Neuronal stem cell (in vitro differentiated cells): ENCODE data around the gene IL31.

ENCODE experiments used
- DNase-seq: peaks from one replicate; pipeline ENCODE4 v3.0.0-alpha.2; 2013; ENCODE audit warnings: low spot score
- H2AFZ ChIP-seq: one replicate; pipeline ENCODE4 v1.6.1; 2013; ENCODE audit warnings: mild to moderate bottlenecking, low read length, inconsistent platforms
- H2AK5ac ChIP-seq: 2 replicates; pipeline ENCODE4 v1.6.1; 2013; ENCODE audit warnings: low read depth, mild to moderate bottlenecking, inconsistent platforms, low read length, moderate library complexity, mixed read lengths
- H2BK120ac ChIP-seq: 2 replicates; pipeline ENCODE4 v1.6.1; 2013; ENCODE audit warnings: low read depth, mild to moderate bottlenecking, inconsistent platforms, low read length, moderate library complexity, mixed read lengths
- H2BK12ac ChIP-seq: one replicate; pipeline ENCODE4 v1.6.1; 2013; ENCODE audit warnings: low read length, inconsistent platforms
- H2BK15ac ChIP-seq: 2 replicates; pipeline ENCODE4 v1.6.1; 2013; ENCODE audit warnings: mild to moderate bottlenecking, low read length, inconsistent platforms, mixed read lengths
- H2BK5ac ChIP-seq: one replicate; pipeline ENCODE4 v1.6.1; 2013; ENCODE audit warnings: inconsistent platforms, mild to moderate bottlenecking, low read length, moderate library complexity
- H3K14ac ChIP-seq: one replicate; pipeline ENCODE4 v1.6.1; 2013; ENCODE audit warnings: low read length, inconsistent platforms
- H3K18ac ChIP-seq: 2 replicates; pipeline ENCODE4 v1.6.1; 2013; ENCODE audit warnings: low read length, inconsistent platforms
- H3K23ac ChIP-seq: 2 replicates; pipeline ENCODE4 v1.6.1; 2013; ENCODE audit warnings: low read depth, mild to moderate bottlenecking, mixed read lengths, low read length, inconsistent platforms; ENCODE audit not compliant: poor library complexity
- H3K27ac ChIP-seq: replicated peaks from 3 replicates; pipeline ENCODE4 v1.5.1; 2013; ENCODE audit warnings: low read length, inconsistent platforms
- H3K27me3 ChIP-seq, 3 experiments: 2 replicates each; pipeline ENCODE4 v1.6.1; 2013; ENCODE audit warnings: low read length in 3 of 3, mild to moderate bottlenecking in 2 of 3, inconsistent platforms in 1 of 3, low read depth in 1 of 3, mixed read lengths in 1 of 3, moderate library complexity in 1 of 3; ENCODE audit not compliant: control insufficient read depth in 3 of 3, insufficient read depth in 3 of 3
- H3K36me3 ChIP-seq, 2 donors: replicated peaks in 1 of 2; 2 replicates each; pipeline ENCODE4 v1.6.1; 2013; ENCODE audit warnings: low read length in 2 of 2; ENCODE audit not compliant: control insufficient read depth in 2 of 2, insufficient read depth in 2 of 2
- H3K4ac ChIP-seq: 2 replicates; pipeline ENCODE4 v1.6.1; 2013; ENCODE audit warnings: inconsistent platforms, mild to moderate bottlenecking, low read length, moderate library complexity
- H3K4me1 ChIP-seq, 2 donors: 1 replicate in 1 of 2; 2 replicates in 1 of 2; pipeline ENCODE4 v1.6.1; 2013; ENCODE audit warnings: low read length in 2 of 2, low read depth in 1 of 2; ENCODE audit not compliant: control insufficient read depth in 2 of 2, insufficient read depth in 1 of 2
- H3K4me2 ChIP-seq: one replicate; pipeline ENCODE4 v1.6.1; 2013; ENCODE audit warnings: mild to moderate bottlenecking, low read length, inconsistent platforms; ENCODE audit not compliant: insufficient read depth, poor library complexity, severe bottlenecking
- H3K4me3 ChIP-seq, 2 donors: 2 replicates each; pipeline ENCODE4 v1.5.1; 2013; ENCODE audit warnings: low read length in 2 of 2, mild to moderate bottlenecking in 2 of 2, inconsistent platforms in 1 of 2, moderate library complexity in 1 of 2
- H3K79me1 ChIP-seq: one replicate; pipeline ENCODE4 v1.6.1; 2013; ENCODE audit warnings: low read depth, mild to moderate bottlenecking, inconsistent platforms, low read length, moderate library complexity
- H3K9ac ChIP-seq: one replicate; pipeline ENCODE4 v1.6.1; 2013; ENCODE audit warnings: mild to moderate bottlenecking, low read depth, low read length, inconsistent platforms; ENCODE audit not compliant: poor library complexity
- H3K9me3 ChIP-seq, 2 donors: replicated peaks in 1 of 2; 2 replicates each; pipeline versions ENCODE3 to v1.6.1; 2013; ENCODE audit warnings: low read length in 2 of 2, mild to moderate bottlenecking in 2 of 2, inconsistent platforms in 1 of 2, low read depth in 1 of 2, mixed read lengths in 1 of 2, moderate library complexity in 1 of 2; ENCODE audit not compliant: control insufficient read depth in 2 of 2, insufficient read depth in 1 of 2
- H4K8ac ChIP-seq: one replicate; pipeline ENCODE4 v1.6.1; 2013; ENCODE audit warnings: low read depth, mild to moderate bottlenecking, inconsistent platforms, low read length, moderate library complexity
- H4K91ac ChIP-seq: one replicate; pipeline ENCODE4 v1.6.1; 2013; ENCODE audit warnings: low read length, low read depth, mild to moderate bottlenecking, inconsistent platforms; ENCODE audit not compliant: poor library complexity
- WGBS, 2 donors: extraction: QIAGEN DNeasy Blood & Tissue Kit; methylation state at CpG; one replicate each; pipeline ENCODE4 v1.1.7; 2013; ENCODE audit warnings: missing lambda C conversion rate in 2 of 2, mixed read lengths in 1 of 2; ENCODE audit not compliant: insufficient read length in 2 of 2, insufficient replicate concordance in 1 of 2; ENCODE audit errors: extremely low coverage in 2 of 2; 5-methylcytosine and 5-hydroxymethylcytosine counted together

The IL31 gene

GRCh38 chr12:122125452-122126341 is 48.3 kb downstream of the IL31 start:
- WGBS, 2 donors, result no CpG with 5 or more reads among the region's 13 CpGs

GRCh38 chr12:122124370-122124769 is 49.7 kb downstream of the IL31 start:
- Histone ChIP-seq H3K23ac (no peak overlapping the region), H3K9ac (no peak overlapping the region), H3K14ac (no peak overlapping the region), H3K4ac (no peak overlapping the region), H2BK15ac (no peak overlapping the region), H3K27ac (no peak overlapping the region), H4K8ac (no peak overlapping the region), H3K79me1 (no peaks in the 10 kb centered on the region), H3K4me2 (no peak overlapping the region), H3K4me3 (no peak overlapping the region), H3K4me1 (peaks cover 4 to 6% of the 10 kb centered on the region in 2 donors), H2AK5ac (no peak overlapping the region), H4K91ac (no peak overlapping the region), H2BK5ac (no peak overlapping the region), H3K27me3 (no peaks in the 10 kb centered on the region), H3K9me3 (no peaks in the 10 kb centered on the region), H2BK12ac (no peak overlapping the region), H2AFZ (no peak overlapping the region), H3K36me3 (peaks cover 2 to 25% of the 10 kb centered on the region in 2 donors), H2BK120ac (no peak overlapping the region), H3K18ac (no peak overlapping the region)
- DNase-seq, result no peak
- WGBS, 2 donors, result no CpG with 5 or more reads among the region's 14 CpGs

More at GRCh38 chr12:122125452-122126341, 48.3 kb downstream of the IL31 start:
- H2BK12ac ChIP-seq, result no peak overlapping the region
- peaks cover 3 to 4% of the 10 kb centered on the region in 2 donors for H3K4me1 ChIP-seq
- H3K4me2 ChIP-seq, result no peak overlapping the region
- no peak overlapping the region for H3K4ac ChIP-seq
- peak overlapping the region; percentile 54 for H3K9ac ChIP-seq
- H2BK120ac ChIP-seq, result no peak overlapping the region
- no peaks in the 10 kb centered on the region for H3K79me1 ChIP-seq
- H3K9me3 ChIP-seq, result no peaks in the 10 kb centered on the region
- no peak overlapping the region for H3K23ac ChIP-seq
- no peak overlapping the region for H4K91ac ChIP-seq
- H2AFZ ChIP-seq, result no peak overlapping the region
- no peak overlapping the region for H3K4me3 ChIP-seq
- no peak overlapping the region for H3K18ac ChIP-seq
- no peak overlapping the region for H3K27ac ChIP-seq
- no peak overlapping the region for H3K14ac ChIP-seq
- H3K27me3 ChIP-seq, result no peaks in the 10 kb centered on the region
- H2BK15ac ChIP-seq, result no peak overlapping the region
- H3K36me3 ChIP-seq, result peaks cover 9 to 38% of the 10 kb centered on the region in 2 donors
- DNase-seq, result no peak
- H2BK5ac ChIP-seq, result no peak overlapping the region
- H2AK5ac ChIP-seq, result no peak overlapping the region
- peak overlapping the region; percentile 56 for H4K8ac ChIP-seq

GRCh38 chr12:122123761-122124145 is 50.3 kb downstream of the IL31 start:
- no CpG with 5 or more reads among the region's 9 CpGs for WGBS, 2 donors
- H3K4me2 ChIP-seq, result no peak overlapping the region

GRCh38 chr12:122123051-122123760 is 50.8 kb downstream of the IL31 start:
- peaks cover 0 to 13% of the 10 kb centered on the region in 2 donors for H3K36me3 ChIP-seq
- no peaks in the 10 kb centered on the region for H3K9me3 ChIP-seq
- peaks cover 4 to 6% of the 10 kb centered on the region in 2 donors for H3K4me1 ChIP-seq
- no peak overlapping the region for H4K91ac ChIP-seq
- no peak overlapping the region for H3K27ac ChIP-seq
- H4K8ac ChIP-seq, result no peak overlapping the region
- H3K4me3 ChIP-seq, result no peak overlapping the region
- H2AK5ac ChIP-seq, result no peak overlapping the region
- no peak overlapping the region for H3K14ac ChIP-seq
- no peak overlapping the region for H2BK12ac ChIP-seq
- DNase-seq, result peak; percentile 84
- H2BK120ac ChIP-seq, result no peak overlapping the region
- H2BK5ac ChIP-seq, result no peak overlapping the region
- no peak overlapping the region for H3K23ac ChIP-seq
- WGBS, 2 donors, result no CpG with 5 or more reads among the region's 22 CpGs
- no peak overlapping the region for H3K4ac ChIP-seq
- H2BK15ac ChIP-seq, result no peak overlapping the region
- no peaks in the 10 kb centered on the region for H3K79me1 ChIP-seq
- H2AFZ ChIP-seq, result peak overlapping the region; percentile 61
- H3K9ac ChIP-seq, result no peak overlapping the region
- H3K4me2 ChIP-seq, result no peak overlapping the region
- no peaks in the 10 kb centered on the region for H3K27me3 ChIP-seq
- H3K18ac ChIP-seq, result no peak overlapping the region

More at GRCh38 chr12:122123761-122124145, 50.3 kb downstream of the IL31 start:
- no peaks in the 10 kb centered on the region for H3K9me3 ChIP-seq
- H3K4ac ChIP-seq, result no peak overlapping the region
- H2AFZ ChIP-seq, result no peak overlapping the region
- no peak overlapping the region for H3K27ac ChIP-seq
- H3K4me1 ChIP-seq, result peaks cover 4 to 6% of the 10 kb centered on the region in 2 donors
- H3K18ac ChIP-seq, result no peak overlapping the region
- H3K79me1 ChIP-seq, result no peaks in the 10 kb centered on the region
- no peaks in the 10 kb centered on the region for H3K27me3 ChIP-seq
- H3K14ac ChIP-seq, result no peak overlapping the region
- no peak overlapping the region for H3K23ac ChIP-seq
- no peak overlapping the region for H2BK12ac ChIP-seq
- H3K36me3 ChIP-seq, result peaks cover 2 to 19% of the 10 kb centered on the region in 2 donors
- H4K91ac ChIP-seq, result no peak overlapping the region
- no peak overlapping the region for H3K4me3 ChIP-seq
- peak overlapping the region; percentile 82 for H3K9ac ChIP-seq
- H2BK120ac ChIP-seq, result no peak overlapping the region
- no peak overlapping the region for H4K8ac ChIP-seq
- H2AK5ac ChIP-seq, result no peak overlapping the region
- no peak overlapping the region for H2BK15ac ChIP-seq
- peak overlapping the region; percentile 77 for H2BK5ac ChIP-seq
- no peak for DNase-seq
